DMS 273 (cell line): ENCODE measurements around the gene RAD50.
"Not testable (repeated sequence)": the region's sequence is repeated elsewhere in the genome, so short reads cannot be mapped to it uniquely, and the experiment has no call there.

Experiments
- DNase-seq: peaks from one replicate; lab custom pipeline; 2025; ENCODE audit not compliant: unreplicated experiment; lab: John Stamatoyannopoulos, UW

Gene RAD50

DNA sequence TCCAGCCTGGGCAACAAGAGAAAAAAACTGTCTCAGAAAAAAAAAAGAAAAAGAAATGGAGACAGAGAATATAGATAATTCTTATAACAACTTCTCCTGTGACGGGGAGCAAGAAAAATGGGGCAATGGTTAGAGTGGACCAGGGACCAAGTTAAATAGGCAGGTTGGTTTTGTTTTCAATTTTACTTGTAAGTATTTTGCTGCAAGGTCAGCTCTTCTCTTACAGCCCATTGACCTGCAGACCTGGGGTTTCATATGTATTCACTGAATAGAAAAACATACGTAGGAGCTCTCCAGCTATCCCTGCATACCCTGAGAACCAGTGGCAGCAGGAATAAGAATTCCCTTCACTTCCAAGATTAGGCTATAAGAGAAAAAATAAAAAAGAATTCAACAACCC lies 72.0 kb downstream of the RAD50 start:
- DNase-seq = no peak

DNA sequence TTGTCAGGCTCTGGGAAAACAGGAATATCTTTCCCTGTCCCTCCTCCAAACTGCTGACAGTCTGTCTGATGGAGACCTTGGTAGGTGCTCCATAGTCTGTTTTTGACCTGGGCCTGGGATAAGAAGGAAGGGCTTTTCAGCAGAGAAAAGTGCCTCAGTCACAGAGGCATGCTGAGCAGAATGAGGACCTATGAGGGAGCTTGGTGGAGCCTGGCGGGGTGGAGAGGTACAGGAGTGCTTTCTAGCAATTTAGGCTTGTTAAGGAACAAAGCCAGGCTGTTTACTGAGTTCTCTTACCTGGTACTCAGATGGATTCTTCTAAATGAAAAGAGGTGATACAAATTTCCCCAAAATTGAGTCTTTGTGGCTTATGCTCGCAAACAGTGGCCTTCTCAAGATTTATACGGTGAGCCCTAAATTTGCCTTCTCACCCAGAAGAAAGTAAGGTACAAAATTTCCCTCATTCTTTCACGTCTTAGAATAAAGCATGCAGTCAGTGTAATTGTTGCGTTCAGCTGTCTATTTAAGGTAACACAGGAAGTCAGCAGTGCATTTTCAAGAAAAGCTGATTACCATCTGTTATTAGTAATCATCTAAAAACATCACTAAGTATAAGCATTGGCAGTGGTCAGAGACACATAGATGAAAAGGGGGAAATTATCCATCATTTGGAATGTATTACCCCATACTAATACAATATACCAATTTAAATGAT lies 72.6 kb downstream of the RAD50 start:
- DNase-seq = no peak

DNA sequence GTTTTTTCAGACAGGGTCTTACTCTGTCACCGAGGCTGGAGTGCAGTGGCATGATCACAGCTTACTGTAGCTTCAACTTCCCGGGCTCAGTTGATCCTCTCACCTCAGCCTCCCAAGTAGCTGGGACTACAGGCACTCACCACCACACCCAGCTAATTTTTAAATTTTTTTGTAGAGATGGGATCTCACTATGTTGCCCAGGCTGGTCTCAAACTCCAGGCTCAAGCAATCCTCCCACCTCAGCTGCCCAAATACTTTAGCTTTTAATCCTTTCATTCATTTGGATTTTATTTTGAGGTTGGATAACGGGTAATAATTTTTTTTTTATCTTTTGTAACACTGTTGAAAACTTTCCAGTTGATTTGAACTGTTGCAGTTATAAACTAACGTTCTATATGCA lies 76.8 kb downstream of the RAD50 start:
- not testable (repeated sequence) for DNase-seq

DNA sequence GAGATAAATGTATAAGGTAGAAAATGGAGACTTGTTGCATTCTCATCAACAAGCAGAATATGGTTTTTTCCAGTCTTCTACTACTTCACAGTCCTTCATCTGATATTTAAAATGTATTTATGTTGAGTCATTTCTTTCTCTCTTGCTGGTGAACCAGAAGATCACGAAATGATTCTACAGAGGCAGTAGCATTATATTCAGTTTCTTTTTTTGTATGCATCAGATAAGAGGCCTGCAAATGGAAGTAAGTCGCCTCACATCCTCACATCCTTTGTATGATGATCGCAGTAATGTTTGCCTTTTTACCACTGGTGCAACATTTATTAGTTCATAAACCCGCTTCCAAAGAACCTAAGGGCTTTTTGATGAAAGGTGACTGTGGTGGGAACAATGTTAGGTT lies 79.1 kb downstream of the RAD50 start:
- DNase-seq = no peak

DNA sequence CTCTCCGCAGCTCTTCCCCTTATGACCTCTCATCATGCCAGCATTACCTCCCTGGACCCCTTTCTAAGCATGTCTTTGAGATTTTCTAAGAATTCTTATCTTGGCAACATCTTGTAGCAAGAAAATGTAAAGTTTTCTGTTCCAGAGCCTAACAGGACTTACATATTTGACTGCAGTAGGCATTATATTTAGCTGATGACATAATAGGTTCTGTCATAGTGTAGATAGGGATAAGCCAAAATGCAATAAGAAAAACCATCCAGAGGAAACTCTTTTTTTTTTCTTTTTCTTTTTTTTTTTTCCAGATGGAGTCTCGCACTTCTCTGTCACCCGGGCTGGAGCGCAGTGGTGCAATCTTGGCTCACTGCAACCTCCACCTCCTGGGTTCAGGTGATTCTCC lies 80.5 kb downstream of the RAD50 start:
- DNase-seq = no peak

DNA sequence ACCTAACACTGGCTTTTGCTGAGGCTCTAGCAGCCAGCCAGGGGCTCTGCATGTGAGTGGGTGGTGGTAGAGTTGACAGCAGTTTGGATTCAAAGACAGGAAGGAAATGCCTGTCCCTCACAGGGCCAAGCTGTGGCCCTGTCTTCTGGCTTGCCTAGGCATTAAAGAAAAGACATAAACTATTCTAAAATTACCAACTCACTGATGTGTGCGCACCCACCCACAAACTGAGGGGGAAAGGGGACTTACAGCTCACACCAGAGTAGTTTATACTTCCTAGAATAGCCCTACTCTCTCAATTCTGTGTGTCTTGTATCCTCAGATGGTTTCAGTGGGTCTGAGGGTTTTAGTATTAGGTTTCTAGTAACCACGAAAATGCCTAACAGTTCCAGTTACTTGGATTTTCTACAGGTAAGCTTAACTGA lies 82.9 kb downstream of the RAD50 start:
- no peak for DNase-seq

DNA sequence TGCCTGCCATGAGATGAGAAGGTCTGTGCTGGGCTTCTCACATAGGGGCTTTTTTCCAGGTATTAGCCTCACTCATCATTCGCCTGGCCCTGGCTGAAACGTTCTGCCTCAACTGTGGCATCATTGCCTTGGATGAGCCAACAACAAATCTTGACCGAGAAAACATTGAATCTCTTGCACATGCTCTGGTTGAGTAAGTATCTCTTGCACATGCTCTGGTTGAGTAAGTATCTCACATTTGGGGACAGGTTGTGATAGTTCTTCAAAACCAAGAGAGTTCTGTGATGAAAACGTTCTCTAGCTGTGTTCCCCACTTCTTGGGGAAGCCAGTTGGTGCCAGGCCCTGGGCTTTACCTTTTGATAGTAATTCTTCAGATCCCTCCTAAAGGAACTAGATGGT lies 83.8 kb downstream of the RAD50 start:
- no peak for DNase-seq

DNA sequence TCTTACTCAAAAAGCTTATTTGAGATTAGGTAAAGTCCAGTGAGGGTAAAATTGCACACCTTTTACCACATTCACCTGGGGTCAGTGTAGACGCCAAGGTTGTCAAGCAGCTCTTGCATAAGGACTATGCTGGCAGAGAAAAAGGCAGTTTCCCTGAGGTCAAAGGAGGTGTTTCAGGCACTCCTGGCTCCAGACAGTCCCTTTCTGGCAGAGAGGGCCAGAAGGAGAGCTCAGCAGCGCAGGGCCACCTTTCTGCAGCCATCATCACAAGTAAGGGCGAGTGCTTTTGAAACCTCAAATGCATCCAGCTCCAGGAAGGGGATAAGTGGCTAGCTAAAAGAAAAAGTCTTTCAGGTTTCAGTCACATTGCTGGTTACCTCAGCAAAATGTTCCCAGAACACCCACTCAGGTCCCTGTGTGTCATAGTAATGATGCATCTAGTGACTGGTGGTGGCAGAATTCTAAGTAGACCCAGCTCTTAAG lies 84.5 kb downstream of the RAD50 start:
- no peak for DNase-seq

DNA sequence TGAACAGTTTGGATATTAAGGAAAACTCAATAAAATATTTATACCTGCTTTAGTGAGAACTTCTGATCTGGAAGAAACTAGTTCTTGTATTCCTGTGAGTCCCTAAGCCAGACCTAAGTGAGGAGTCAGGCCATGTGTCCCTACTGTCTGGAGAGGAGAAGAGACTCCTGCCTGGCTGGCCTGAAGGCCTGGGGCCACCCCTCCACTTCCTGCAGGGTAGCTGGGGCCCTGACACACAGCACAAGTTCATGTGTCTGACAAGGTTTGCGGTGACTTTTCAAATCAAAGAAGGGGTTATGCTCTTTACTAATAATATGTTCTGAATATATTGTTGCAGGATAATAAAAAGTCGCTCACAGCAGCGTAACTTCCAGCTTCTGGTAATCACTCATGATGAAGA lies 85.1 kb downstream of the RAD50 start:
- DNase-seq = no peak

DNA sequence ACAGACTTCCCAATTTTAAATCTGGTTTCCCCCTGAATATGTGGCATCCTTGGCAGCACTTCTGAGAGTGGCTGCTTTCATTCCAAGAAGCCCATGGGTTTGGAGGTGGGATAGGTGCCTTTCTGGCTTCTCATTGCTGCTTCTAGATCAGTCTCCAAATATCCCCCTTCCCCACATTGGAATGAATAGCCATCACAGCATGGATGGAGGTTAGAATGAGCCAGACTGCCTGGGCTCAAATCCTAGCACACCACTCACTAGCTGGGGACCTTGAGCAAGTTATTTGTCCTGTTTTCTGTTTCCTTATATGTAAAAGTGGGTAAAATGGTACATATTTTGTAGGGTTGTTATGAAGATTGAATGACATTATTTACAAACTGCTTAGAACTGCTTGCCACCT lies 87.4 kb downstream of the RAD50 start:
- DNase-seq = no peak

DNA sequence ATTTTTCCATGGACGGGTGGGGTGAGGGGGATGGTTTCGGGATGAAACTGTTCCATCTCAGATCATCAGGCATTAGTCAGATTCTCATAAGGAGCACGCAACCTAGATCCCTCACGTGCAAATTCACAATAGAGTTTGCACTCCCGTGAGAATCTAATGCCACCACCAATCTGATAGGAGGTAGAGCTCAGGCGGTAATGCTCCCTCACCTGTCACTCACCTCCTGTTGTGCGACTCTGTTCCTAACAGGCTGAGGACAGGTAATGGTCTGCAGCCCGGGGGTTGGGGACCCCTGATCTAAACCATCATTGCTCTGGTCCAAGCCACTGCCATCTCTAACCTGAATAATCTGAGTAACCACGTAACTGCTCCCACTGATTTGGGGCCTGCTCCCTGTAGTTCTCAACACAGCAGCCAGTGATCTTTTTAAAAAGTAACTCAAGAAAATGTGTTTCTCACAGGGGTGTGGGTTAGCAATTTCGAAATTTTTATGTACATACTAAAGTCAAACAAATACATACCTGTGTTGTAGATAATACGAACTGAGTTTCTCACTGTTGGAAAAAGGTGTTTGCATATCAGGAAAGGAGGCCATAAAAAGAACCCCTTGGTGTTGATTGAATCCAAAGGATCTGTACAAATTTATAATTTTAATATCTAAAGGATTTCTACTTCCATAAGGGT lies 89.9 kb downstream of the RAD50 start:
- no peak for DNase-seq

DNA sequence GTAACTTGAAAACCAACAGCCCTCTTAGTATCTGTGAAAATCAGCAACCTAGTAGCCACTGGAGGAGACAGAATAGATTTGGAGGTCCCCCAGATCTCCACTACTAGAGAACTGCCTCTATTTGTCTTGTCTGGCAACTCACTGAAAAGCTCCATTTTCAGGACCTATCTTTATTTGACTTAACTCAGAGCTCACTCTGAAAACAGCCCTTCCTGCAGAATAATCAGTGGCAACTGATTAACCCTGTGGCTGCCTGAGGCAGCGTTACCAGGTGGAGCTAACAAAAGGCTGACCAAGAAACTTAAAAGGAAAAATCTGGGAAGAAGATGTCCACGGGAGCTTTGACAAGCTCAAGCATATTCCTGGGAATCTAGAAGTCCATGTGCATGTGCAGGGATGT lies 90.7 kb downstream of the RAD50 start:
- DNase-seq = no peak

DNA sequence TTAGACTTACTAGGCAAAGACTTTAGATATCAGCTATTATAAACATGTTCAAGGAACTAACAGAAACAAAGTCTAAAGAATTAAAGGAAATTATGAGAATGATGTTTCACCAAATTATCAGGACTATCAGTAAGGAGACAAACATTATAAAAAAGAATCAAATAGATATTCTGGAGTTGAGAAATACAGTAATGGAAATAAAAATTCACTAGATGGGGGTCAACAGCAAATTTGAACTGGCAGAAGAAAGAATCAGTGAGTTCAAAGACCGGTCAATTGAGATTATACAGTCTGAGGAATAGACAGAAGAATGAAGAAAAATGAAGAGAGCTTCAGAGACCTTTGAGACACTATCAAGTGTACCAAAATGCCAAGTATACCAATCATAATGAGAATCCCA lies 91.6 kb downstream of the RAD50 start:
- no peak for DNase-seq

DNA sequence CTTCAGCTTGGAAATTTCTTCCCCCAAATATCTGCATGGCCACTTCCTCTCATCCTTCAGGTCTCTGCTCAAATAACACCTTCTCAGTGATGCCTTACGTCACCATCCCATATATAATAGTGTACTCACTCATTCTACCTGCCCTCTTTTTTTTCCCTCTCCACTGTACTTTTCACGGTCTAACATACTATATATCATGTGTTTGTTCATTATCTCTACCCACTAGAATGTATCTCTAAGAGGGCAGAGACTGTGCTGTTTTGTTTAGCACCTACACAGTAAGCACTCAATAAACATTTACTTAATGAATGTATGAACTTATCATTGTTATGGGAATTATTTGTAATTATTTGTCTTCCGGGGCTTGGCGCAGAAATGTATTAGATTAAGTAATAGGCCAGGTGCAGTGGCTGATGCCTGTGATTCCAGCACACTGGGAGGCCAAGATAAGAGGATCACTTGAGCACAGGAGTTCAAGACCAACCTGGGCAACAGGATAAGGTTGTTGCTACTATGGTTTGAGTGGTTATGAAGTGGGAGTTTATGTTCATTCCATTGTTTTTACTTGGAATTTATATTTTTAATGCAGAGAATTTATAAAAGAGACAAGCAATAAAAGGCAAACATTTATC lies 95.2 kb downstream of the RAD50 start:
- DNase-seq = no peak

DNA sequence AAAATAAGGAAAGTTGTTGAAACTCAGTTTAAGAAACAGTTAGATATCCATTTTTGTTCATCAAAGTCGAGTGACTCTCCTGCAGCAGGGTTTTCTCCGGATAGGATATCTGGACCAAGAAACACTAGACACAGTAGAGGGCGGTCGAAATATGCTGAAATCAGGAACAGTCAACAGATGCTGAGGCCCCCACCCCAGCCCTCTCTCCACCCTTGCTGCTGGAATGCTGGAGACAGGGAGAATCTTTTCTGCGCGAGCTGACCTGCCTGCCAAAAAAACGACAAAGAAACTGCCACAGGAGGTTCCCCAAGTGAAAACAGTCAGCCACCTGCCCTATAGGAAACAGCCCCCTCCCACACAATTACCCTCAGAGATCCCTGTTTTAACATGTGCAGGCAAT lies 96.9 kb downstream of the RAD50 start:
- peak; percentile 72 for DNase-seq

DNA sequence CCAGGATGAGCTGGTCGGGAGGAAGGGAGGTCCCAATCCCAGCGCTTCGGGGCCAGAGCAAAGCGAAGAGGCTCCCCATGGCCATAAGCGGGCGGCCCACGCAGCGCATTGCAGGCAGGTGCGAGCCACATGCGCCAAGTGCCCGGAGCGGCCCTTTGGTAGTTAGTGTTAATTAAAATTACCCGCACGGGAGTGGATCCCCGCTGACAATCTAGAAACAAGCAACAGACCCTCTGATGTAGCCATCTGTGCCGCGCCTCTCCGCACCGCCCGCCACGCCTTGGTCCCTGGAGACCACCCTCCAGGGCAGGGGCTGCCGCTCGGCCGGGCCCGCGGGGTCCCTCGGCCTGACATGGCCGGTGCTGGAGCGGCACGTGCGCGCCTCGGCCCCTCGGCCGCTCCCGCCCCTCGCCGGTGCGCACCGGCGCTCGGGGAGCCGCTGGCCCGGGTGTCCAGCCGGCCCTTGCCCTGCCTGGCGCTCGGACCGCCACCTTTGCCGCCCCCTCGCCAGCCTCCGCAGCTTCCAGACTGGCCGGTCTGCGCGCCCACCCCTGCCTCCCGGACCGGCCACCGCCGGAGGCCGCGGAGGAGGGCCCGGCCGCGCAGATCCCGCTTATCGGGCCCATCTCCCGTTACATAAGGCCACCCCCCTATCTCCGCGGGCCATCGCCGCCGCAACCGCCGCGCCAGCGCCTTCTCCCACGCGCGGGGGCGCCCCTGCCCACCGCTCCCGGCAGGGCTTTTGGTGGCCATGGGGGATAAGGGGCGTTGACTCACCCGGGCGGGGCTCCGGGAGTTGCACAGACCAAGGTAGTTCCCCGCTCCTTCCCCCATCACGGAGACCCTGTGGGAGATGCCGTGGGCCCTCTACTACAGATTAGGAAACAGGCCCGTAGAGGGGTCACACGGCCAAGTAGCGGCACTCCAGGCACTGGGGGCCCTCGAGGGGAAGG lies 99.3 kb downstream of the RAD50 start:
- peak; percentile 56 for DNase-seq

DNA sequence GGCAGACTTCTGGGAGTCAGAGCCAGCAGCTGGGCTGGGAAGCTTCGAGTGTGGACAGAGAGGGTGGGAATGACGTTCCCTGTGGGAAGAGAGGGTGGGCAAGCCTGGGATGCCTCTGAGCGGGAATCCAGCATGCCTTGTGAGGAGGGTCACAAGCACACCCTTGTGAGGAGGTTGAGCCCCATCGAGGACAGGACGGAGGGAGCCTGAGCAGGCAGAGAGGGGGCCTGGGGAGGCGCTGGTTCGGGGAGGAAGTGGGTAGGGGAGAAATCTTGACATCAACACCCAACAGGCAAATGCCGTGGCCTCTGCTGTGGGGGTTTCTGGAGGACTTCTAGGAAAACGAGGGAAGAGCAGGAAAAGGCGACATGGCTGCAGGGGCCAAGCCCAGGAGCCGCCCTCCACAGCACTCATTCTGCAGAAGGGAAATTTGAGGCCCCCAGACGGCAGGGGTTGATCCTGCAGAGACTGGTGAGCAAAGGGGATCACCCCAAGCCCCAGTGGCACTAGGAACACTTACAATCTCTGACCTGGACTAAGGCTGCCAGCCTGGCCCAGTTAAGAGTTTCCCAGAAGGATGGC lies 100.1 kb downstream of the RAD50 start:
- no peak for DNase-seq

DNA sequence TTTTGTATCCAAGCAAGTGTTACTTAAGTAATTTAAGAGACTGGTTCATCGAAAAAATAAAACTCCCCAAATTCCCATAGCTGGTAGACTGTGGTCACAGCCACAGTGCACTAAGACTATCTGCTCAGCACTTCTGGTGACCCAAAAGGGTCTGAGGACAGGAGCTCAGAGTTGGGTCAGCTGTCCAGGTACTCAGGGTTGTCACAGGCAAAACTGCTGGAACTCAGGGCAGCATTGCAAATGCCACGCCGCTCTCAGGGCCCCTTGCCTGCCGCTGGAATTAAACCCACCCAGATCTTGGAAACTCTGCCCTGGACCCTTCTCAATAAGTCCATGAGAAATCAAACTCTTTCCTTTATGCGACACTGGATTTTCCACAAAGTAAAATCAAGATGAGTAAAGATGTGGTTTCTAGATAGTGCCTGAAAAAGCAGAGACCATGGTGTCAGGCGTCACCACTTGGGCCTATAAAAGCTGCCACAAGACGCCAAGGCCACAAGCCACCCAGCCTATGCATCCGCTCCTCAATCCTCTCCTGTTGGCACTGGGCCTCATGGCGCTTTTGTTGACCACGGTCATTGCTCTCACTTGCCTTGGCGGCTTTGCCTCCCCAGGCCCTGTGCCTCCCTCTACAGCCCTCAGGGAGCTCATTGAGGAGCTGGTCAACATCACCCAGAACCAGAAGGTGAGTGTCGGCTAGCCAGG lies 101.1 kb downstream of the RAD50 start, which contains the start of gene IL13:
TSS of gene IL13 (plus strand) at position 498 of the 705 bp plus-strand sequence. CDS start at position 512, 14 bp downstream.
- DNase-seq = no peak

DNA sequence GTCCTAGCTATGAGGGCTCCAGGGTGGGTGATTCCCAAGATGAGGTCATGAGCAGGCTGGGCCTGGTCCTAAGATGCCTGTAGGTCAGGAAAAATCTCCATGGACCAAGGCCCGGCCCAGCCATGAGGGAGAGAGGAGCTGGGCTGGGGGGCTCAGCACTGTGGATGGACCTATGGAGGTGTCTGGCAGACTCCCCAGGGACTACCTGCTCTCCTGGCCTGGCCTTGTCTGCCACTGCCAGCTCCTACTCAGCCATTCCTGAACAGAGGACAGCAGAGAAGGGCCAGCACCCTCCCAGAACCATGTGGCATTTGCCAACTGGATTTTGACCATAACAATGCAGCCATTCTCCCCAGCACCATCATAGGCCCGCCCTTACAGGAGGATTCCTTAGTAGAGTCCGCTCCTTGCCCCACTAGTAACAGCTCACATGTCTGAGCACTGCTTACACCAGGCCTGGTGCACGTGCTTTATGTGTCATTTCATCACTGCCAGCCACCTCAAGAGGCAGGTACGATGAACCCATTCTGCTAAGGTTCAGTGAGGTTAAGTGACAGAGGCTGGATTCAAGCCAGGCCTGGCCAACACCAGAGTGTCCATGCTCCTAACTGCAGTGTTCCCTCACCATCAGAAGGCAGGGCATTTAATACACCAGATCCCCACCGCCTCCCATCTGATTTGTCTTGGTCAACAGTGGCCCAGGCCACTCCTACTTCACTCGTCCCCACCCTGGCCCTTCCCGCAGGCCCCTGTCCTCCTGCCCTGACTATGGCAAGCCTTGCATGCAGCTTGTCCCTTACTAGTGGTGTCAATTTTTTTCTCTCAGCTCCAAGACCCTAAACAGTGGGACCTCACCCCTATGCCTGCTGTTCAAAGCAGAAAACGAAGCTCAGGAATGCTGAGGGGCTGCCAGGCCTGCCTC lies 101.9 kb downstream of the RAD50 start:
- no peak for DNase-seq
